C4-2B (cell line): ENCODE data around the gene EFCAB5.

Experiments used
- CTCF ChIP-seq: fragments of 450-650 bp; conservative IDR thresholded peaks from 2 replicates; pipeline ENCODE4 v1.5.1; 2017; ENCODE audit warnings: mild to moderate bottlenecking
- ZFX ChIP-seq: fragments of 450-650 bp; IDR thresholded peaks from 2 replicates; pipeline ENCODE4 v1.6.1; 2017

GRCh38 chr17:30103921-30104320 lies 162.5 kb downstream of the EFCAB5 start:
- TF ChIP-seq CTCF (no peak), ZFX (no peak)
